ENCODE measurements around the gene SPPL2A.

Gene SPPL2A

GRCh38 chr15:50686469-50687301 is 78.8 kb downstream of the SPPL2A start, which contains the start of gene TRPM7:
Gene TRPM7 (minus strand): TSS chr15:50686797. CDS start chr15:50686533, 264 bp downstream.
- DNase-seq (ENCODE audit: low read depth): peak; percentile 74

GRCh38 chr15:50685976-50686468 is 79.5 kb downstream of the SPPL2A start:
- peak; percentile 14 for DNase-seq (ENCODE audit: low read depth)

- no peak for DNase-seq (ENCODE audit: low read depth)
Measured at GRCh38 chr15:50685191-50685975, 80.1 kb downstream of the SPPL2A start.

GRCh38 chr15:50681467-50681866 is 84.0 kb downstream of the SPPL2A start:
- DNase-seq (ENCODE audit: low read depth): no peak

- peak; percentile 50 for DNase-seq (ENCODE audit: low read depth)
Measured at GRCh38 chr15:50676799-50677483, 88.6 kb downstream of the SPPL2A start.

GRCh38 chr15:50675535-50676144 is 89.9 kb downstream of the SPPL2A start:
- DNase-seq (ENCODE audit: low read depth): peak; percentile 14

GRCh38 chr15:50670115-50670514 is 95.4 kb downstream of the SPPL2A start:
- DNase-seq (ENCODE audit: low read depth): no peak

GRCh38 chr15:50669611-50670010 is 95.9 kb downstream of the SPPL2A start:
- DNase-seq (ENCODE audit: low read depth): no peak

GRCh38 chr15:50665938-50666337 is 99.6 kb downstream of the SPPL2A start:
- no peak for DNase-seq (ENCODE audit: low read depth)

- DNase-seq (ENCODE audit: low read depth): no peak
Measured at GRCh38 chr15:50655555-50655954, 110.0 kb downstream of the SPPL2A start.

GRCh38 chr15:50653156-50653743 is 112.3 kb downstream of the SPPL2A start:
- DNase-seq (ENCODE audit: low read depth): no peak

- no peak for DNase-seq (ENCODE audit: low read depth)
Measured at GRCh38 chr15:50652671-50653070, 112.8 kb downstream of the SPPL2A start.

Measured in GM04504 (cell line).